ENCODE measurements around the gene RIC3. TPM values are rescaled to one million over a fixed set of nuclear protein-coding genes. Genes with fewer than 3 reads are reported as not detected.

The RIC3 gene
- total and polyA plus RNA-seq, 2 of the 8 experiments (the other 6 are each of a cell fraction or from before 2014, with no cell fraction given) = 6.4 to 15.5 TPM

DNA sequence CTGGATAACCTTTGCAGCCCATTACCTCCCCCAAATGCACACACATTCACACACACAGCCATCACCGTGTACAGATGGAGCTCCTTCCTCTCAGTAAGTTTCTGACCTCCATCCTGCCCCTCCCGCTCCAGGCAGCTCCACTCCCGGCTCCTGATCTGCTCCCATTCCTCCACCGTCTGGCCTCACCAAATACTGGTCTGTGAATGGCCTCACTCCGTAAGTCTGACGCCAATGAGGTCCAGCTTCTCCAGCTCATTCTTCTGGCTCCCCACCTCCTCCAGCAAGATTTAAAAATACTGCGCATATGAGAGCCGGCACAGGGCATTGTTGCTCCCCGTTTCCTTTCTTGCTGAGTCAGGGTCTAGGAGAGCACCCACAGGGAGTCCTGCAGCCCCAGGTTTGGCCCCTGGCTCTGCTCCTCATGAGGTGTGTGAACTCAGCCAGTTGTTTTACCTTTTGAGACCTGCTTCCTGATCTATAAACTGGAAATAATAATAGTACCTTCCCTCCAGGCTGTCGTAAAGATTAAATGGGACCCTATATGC is 101.8 kb downstream of the RIC3 start:
- H2BK12ac ChIP-seq (ENCODE audit: low read depth, low read length) = peak overlapping the region; percentile 29; the same call in 1 of the 2 replicates
- no peak overlapping the region for H2BK120ac ChIP-seq (replicated peaks; ENCODE audit: low read depth, low read length)
- H3K79me1 ChIP-seq (ENCODE audit: low read depth, low read length) = no peaks in the 10 kb centered on the region
- H2BK15ac ChIP-seq (ENCODE audit: low read length) = no peak overlapping the region
- H3K27me3 ChIP-seq (replicated peaks in 1 of 4; ENCODE audit: control insufficient read depth in 3 of 4, extremely low read depth in 1 of 4, insufficient read depth in 3 of 4, low read length in 3 of 4) = no peaks in the 10 kb centered on the region; a peak in 2 of 7 replicates
- no peaks in the 10 kb centered on the region for H4K20me1 ChIP-seq (replicated peaks in 1 of 2; ENCODE audit: control insufficient read depth in 1 of 2, insufficient read depth in 2 of 2, low read length in 2 of 2)
- H2BK20ac ChIP-seq (ENCODE audit: low read length) = peak overlapping the region; percentile 57; the same call in 1 of the 2 replicates
- H2BK5ac ChIP-seq (ENCODE audit: low read depth, low read length) = peak overlapping the region; percentile 32; the same call in 1 of the 2 replicates
- no peak overlapping the region for H3K14ac ChIP-seq (ENCODE audit: insufficient read length)
- 0 out of 2 replicates have a peak overlapping the region, but pooled peaks have one; percentile 15 for H2AFZ ChIP-seq (ENCODE audit: low read length)
- no peak overlapping the region for H2AK5ac ChIP-seq (ENCODE audit: low read depth, low read length)
- H3K4ac ChIP-seq (replicated peaks; ENCODE audit: insufficient read length, low read depth, low read length) = no peak overlapping the region
- H4K5ac ChIP-seq (ENCODE audit: insufficient read length, low read depth, low read length) = no peak overlapping the region
- H3K23ac ChIP-seq (ENCODE audit: insufficient read length) = no peak overlapping the region
- no peaks in the 10 kb centered on the region for H3K36me3 ChIP-seq (ENCODE audit: control insufficient read depth in 2 of 4, insufficient read depth in 4 of 4, low read length in 3 of 4)
- FAIRE-seq = no peak
- H3K9ac ChIP-seq (replicated peaks in 1 of 4; ENCODE audit: extremely low read depth in 1 of 4, low read depth in 3 of 4, low read length in 3 of 4) = no peak overlapping the region
- no peak overlapping the region for H3K4me2 ChIP-seq (ENCODE audit: insufficient read depth in 1 of 2, low read depth in 2 of 2, low read length in 2 of 2)
- peaks cover 0 to 11% (median 3%) of the 10 kb centered on the region in 4 experiments; a peak in 6 of 7 replicates for H3K4me1 ChIP-seq (replicated peaks in 1 of 4; ENCODE audit: control insufficient read depth in 3 of 4, insufficient read depth in 4 of 4, low read length in 3 of 4)
- no peak overlapping the region for H3K4me3 ChIP-seq (ENCODE audit: extremely low read depth in 1 of 4, insufficient read depth in 2 of 4, low read depth in 3 of 4, low read length in 4 of 4)
- ChIA-PET CTCF (ENCODE audit: partially characterized antibody) (interaction anchor here (0.6 to 5.2 kb wide), 16 partner anchors 11 to 78 kb away, joined by 3 to 106 read pairs (median 7); no protein-coding TSS in a partner anchor), POLR2A (ENCODE audit: partially characterized antibody) (interaction anchor here (0.8 to 1.5 kb wide), 3 partner anchors 13 to 20 kb away, joined by 3 to 5 read pairs (median 3); no protein-coding TSS in a partner anchor)
- WGBS, 2 experiments (ENCODE audit: extremely low coverage in 1 of 2, insufficient coverage in 1 of 2, insufficient read length in 1 of 2, insufficient replicate concordance in 2 of 2, low coverage in 1 of 2, low lambda C conversion rate in 2 of 2, missing lambda C conversion rate in 1 of 2) = 65% methylated on average over 10 of the region's 10 CpGs; no CpG with 5 or more reads in 1 of the 2 experiments
- no peak overlapping the region for H3K27ac ChIP-seq (ENCODE audit: low read depth, low read length)
- no peaks in the 10 kb centered on the region for H3K79me2 ChIP-seq (ENCODE audit: control insufficient read depth in 1 of 2, insufficient read depth in 2 of 2, low read length in 2 of 2)
- H3K23me2 ChIP-seq (ENCODE audit: low read depth, low read length) = no peaks in the 10 kb centered on the region
- no peak overlapping the region for H3K56ac ChIP-seq (replicated peaks; ENCODE audit: insufficient read length, low read depth, low read length)
- H4K91ac ChIP-seq (replicated peaks; ENCODE audit: insufficient read length, low read length) = no peak overlapping the region
- H3K9me3 ChIP-seq (ENCODE audit: insufficient read depth in 2 of 2, low read depth in 1 of 2, low read length in 1 of 2) = no peaks in the 10 kb centered on the region
- 0 out of 2 replicates have a peak overlapping the region, but pooled peaks have one; percentile 28 for H3K18ac ChIP-seq (ENCODE audit: extremely low read depth, low read length)
- no peak for TF ChIP-seq HDAC6 (IDR thresholded peaks at IDR 0.05; ENCODE audit: low read depth, low read length)
- no peak for TF ChIP-seq SP1 (IDR thresholded peaks at IDR 0.05; ENCODE audit: low read depth, low read length)
- no peak for TF ChIP-seq TEAD4 (IDR thresholded peaks at IDR 0.05; ENCODE audit: low read depth, low read length)
- TF ChIP-seq NANOG (IDR thresholded peaks at IDR 0.05; ENCODE audit: insufficient read depth, low read depth, low read length, poor library complexity, severe bottlenecking) = no peak
- no peak for TF ChIP-seq SRF (IDR thresholded peaks at IDR 0.05; ENCODE audit: low read depth, low read length)
- TF ChIP-seq EP300 (IDR thresholded peaks at IDR 0.05; ENCODE audit: borderline replicate concordance in 1 of 2, low read depth in 2 of 2, low read length in 2 of 2) = no peak
- no peak for TF ChIP-seq KDM1A (IDR thresholded peaks at IDR 0.05; ENCODE audit: borderline replicate concordance, low read length)
- no peak overlapping the region; the same call in none of the 2 replicates for H4K8ac ChIP-seq (ENCODE audit: extremely low read depth, insufficient read depth, low read length)
- DNase-seq (ENCODE audit: low read depth in 1 of 2, low spot score in 2 of 2) = peak in 1 of 2 experiments; percentile 47
